Activated CD4-positive, alpha-beta memory T cell treated with anti-CD3 and anti-CD28 coated beads for 36 hours (primary cell): ENCODE data around the gene KAZN. TPM values are rescaled to one million over a fixed set of nuclear protein-coding genes. Genes with fewer than 3 reads are reported as not detected.

Experiments
- CTCF ChIA-PET: fragments of 350-600 bp; sonication (Branson Sonifier 250); formaldehyde crosslinking; loops from one replicate; lab custom pipeline; 2021; ENCODE audit warnings: antibody characterized with exemption, inconsistent platforms; lab: Charles Lee
- POLR2A ChIA-PET: fragments of 350-600 bp; sonication (Branson Sonifier 250); formaldehyde crosslinking; loops from one replicate; lab custom pipeline; 2021; ENCODE audit warnings: antibody characterized with exemption; lab: Charles Lee
- DNase-seq: peaks from one replicate; pipeline ENCODE4 v3.0.0-alpha.2; 2020
- H3K27ac Mint-ChIP-seq: one replicate; pipeline ENCODE4 v1.8.0; 2021; ENCODE audit warnings: mixed read lengths
- H3K27me3 Mint-ChIP-seq: one replicate; pipeline ENCODE4 v1.8.0; 2021; ENCODE audit warnings: mixed read lengths
- H3K36me3 Mint-ChIP-seq: one replicate; pipeline ENCODE4 v1.8.0; 2021; ENCODE audit warnings: mixed read lengths
- H3K4me1 Mint-ChIP-seq: one replicate; pipeline ENCODE4 v1.8.0; 2021; ENCODE audit warnings: low read depth, mixed read lengths
- H3K4me3 Mint-ChIP-seq: one replicate; pipeline ENCODE4 v1.8.0; 2021; ENCODE audit warnings: mild to moderate bottlenecking, mixed read lengths
- H3K9me3 Mint-ChIP-seq: one replicate; pipeline ENCODE4 v1.8.0; 2021; ENCODE audit warnings: mixed read lengths
- intact Hi-C: fragments of 100-400 bp; cut with micrococcal nuclease; formaldehyde crosslinking; loops from one replicate; pipeline ENCODE4 v1.15.1; 2023
- total RNA-seq, 2 experiments: library from RNA; stranded (reverse); gene quantifications; one replicate each; pipeline ENCODE4 v1.2.3, GENCODE V29; 2021

KAZN gene
- total RNA-seq, 2 experiments from 2014 or later, result 0.31 to 0.33 TPM

- no peak overlapping the region for H3K4me3 Mint-ChIP-seq
- no peak overlapping the region for H3K27ac Mint-ChIP-seq
- no peaks in the 10 kb centered on the region for H3K4me1 Mint-ChIP-seq
- CTCF ChIA-PET, result no interaction called here
- no peak for DNase-seq
- H3K9me3 Mint-ChIP-seq, result no peaks in the 10 kb centered on the region
- H3K36me3 Mint-ChIP-seq, result no peaks in the 10 kb centered on the region
- H3K27me3 Mint-ChIP-seq, result peaks cover 1% of the 10 kb centered on the region
- intact Hi-C loops, result no loop called here
- POLR2A ChIA-PET, result no interaction called here
These were observed 149.7 kb downstream of the KAZN start for GRCh38 chr1:14748151-14748550.

- intact Hi-C loops, result no loop called here
- Mint-ChIP-seq H3K36me3 (no peaks in the 10 kb centered on the region), H3K9me3 (no peaks in the 10 kb centered on the region), H3K4me3 (no peak overlapping the region), H3K27ac (no peak overlapping the region), H3K27me3 (peaks cover 1% of the 10 kb centered on the region), H3K4me1 (no peaks in the 10 kb centered on the region)
- CTCF ChIA-PET, result no interaction called here
- POLR2A ChIA-PET, result no interaction called here
- no peak for DNase-seq
These were observed 150.5 kb downstream of the KAZN start for GRCh38 chr1:14748977-14749376.

DNA sequence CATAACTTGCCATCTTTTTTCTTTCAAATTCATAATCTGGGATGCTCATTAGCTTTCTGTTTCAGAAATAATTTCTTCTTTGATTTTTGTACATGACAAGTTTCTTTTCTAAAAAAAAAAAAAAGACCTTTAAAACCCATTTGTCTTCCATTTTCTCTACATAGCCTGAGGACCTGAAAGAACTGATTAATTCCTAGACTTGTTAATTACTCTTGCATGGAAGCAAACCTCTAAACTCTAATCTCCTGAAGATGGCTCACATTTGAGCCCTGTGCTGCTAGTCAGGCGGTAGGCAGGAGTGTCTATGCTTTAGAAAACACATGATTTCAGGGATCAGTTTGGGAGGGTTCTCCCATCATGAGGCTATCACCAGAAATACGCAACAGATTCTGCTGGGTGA is 152.0 kb downstream of the KAZN start:
- no peak for DNase-seq
- ChIA-PET CTCF (interaction anchor here (1.0 kb wide), 1 partner anchor 29 kb away, joined by 3 read pairs; no protein-coding TSS in a partner anchor), POLR2A (no interaction called here)
- Mint-ChIP-seq H3K36me3 (no peaks in the 10 kb centered on the region), H3K9me3 (no peaks in the 10 kb centered on the region), H3K4me3 (no peak overlapping the region), H3K4me1 (no peaks in the 10 kb centered on the region), H3K27me3 (peaks cover 1% of the 10 kb centered on the region), H3K27ac (no peak overlapping the region)
- intact Hi-C loops, result no loop called here

DNA sequence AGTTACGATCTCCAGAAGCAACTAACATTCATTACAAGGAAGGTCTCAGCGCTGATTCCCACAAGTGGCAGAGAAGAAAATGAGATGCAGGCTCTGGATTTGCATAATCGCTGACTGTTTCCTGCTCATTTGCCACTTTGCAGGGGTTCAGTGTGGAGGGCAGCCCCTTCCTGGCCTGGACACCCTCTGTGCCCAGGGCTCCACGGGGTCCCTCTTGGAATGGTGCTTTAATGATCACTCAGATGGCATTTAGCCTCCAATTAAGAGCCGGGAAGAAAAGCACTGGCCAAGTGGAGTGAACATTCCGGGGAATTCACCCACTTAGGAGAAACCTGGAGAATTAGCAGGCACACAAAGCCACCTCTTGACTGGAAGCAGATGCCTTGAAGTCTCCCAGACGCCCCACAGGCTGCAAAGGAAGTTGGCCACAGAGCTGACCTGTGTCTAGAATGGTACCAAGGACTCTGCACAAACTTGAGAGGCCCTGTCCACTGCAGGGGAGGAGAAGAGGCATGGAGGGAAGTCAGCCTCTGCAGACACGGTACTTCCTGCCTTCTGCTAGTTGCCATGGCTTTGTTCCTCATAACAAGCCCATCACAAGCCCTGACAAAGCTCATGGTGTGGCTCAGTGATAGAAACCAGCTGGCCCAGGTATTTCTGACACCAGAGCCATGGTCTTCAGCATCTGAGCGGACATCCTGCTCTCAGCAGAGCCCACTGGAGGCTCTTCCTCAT is 157.2 kb downstream of the KAZN start:
- H3K36me3 Mint-ChIP-seq, result no peaks in the 10 kb centered on the region
- ChIA-PET CTCF (no interaction called here), POLR2A (no interaction called here)
- H3K27ac Mint-ChIP-seq, result no peak overlapping the region
- peaks cover 2% of the 10 kb centered on the region for H3K27me3 Mint-ChIP-seq
- H3K4me3 Mint-ChIP-seq, result no peak overlapping the region
- no peaks in the 10 kb centered on the region for H3K4me1 Mint-ChIP-seq
- DNase-seq, result no peak
- intact Hi-C loops, result no loop called here
- no peaks in the 10 kb centered on the region for H3K9me3 Mint-ChIP-seq

DNA sequence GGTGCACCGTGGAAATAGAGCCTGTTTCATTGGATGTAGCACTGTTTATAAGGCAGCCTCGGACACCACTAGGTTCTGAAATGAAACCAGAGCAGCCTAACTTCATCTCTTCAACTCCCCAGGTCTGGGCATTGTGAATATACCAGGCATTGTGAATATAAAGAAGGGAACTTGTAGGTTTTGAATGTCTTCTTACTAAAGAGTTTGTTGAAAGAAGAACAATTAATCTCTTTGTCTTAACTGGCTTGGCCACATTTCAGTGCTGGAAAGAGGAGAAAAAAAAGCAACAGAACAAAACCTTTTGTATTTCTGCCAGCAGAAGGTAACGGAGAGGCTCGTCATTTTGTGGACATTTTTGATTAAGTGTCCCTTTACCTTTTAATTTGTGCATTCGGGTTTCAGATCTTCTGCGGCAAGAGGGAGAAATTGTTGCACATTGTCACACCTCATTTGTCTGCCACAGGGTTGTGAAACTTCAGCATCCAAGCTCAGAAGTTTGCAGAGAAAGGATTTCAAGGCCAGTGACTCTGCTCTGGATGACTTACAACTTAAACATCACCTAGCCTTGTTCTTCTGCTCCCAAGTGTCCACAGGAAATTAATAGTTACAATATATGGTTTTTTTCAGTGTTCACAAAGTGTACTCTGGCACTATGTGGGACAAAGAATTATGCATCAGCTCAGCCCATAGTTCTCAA is 158.3 kb downstream of the KAZN start:
- H3K9me3 Mint-ChIP-seq, result no peaks in the 10 kb centered on the region
- DNase-seq, result no peak
- intact Hi-C loops, result no loop called here
- H3K27me3 Mint-ChIP-seq, result peaks cover 7% of the 10 kb centered on the region
- ChIA-PET POLR2A (no interaction called here), CTCF (no interaction called here)
- H3K4me3 Mint-ChIP-seq, result no peak overlapping the region
- H3K27ac Mint-ChIP-seq, result no peak overlapping the region
- H3K4me1 Mint-ChIP-seq, result no peaks in the 10 kb centered on the region
- H3K36me3 Mint-ChIP-seq, result no peaks in the 10 kb centered on the region

DNA sequence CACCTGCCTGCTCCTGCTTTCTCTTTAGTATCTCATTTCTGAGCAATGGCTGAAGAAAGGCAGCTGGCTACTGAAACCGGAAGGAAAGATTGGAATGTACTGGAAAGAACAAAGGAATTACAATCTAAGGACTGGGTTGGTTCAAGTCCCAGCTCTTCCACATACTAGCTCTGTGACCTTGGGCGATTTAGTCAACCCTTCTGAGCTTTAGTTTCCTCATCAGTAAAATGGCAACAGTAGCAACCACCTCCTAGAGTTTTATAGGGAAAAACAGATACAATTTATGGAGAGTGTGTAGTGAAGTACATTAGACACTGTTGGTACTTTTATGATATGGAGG is 158.8 kb downstream of the KAZN start:
- CTCF ChIA-PET, result no interaction called here
- H3K36me3 Mint-ChIP-seq, result no peaks in the 10 kb centered on the region
- no peaks in the 10 kb centered on the region for H3K4me1 Mint-ChIP-seq
- intact Hi-C loops, result no loop called here
- no peaks in the 10 kb centered on the region for H3K9me3 Mint-ChIP-seq
- H3K27ac Mint-ChIP-seq, result no peak overlapping the region
- POLR2A ChIA-PET, result no interaction called here
- H3K4me3 Mint-ChIP-seq, result no peak overlapping the region
- DNase-seq, result no peak
- H3K27me3 Mint-ChIP-seq, result peaks cover 8% of the 10 kb centered on the region

DNA sequence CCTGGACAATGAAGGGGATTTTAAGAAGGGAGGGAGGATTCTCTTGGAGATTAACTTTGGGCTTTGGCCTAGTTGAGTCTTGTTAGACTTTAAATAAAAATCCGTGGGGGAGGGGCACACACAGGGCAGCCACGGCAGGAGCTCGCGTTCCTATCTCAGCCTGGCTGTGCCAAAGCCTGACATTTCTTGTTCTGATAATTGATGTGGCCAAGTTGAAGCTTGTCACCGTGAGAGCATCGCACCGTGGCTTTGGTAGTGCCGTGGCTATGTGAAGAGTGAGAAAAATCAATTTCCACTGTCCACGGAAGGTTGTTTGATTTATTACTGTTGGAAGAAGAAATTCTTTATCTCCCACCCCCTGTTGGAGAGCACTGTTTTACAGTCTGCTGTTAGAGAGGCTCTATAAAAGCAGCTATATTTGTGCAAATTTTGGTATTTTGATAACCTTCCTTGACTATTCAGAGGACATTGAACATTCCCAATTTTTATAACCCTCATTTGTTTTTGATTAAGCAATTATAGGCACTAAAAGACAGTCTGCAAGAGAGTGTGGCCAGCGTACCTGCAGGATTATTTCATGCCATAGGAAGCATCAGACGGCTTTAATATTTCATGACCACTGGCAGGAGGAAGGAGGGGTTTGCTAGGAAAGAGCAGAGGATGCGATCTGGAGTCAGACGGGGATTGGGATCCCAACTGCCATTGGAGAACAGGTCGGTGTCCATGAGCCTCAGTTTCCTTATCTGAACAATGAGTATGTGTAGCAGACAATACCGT is 160.7 kb downstream of the KAZN start:
- no peak overlapping the region for H3K4me3 Mint-ChIP-seq
- intact Hi-C loops, result no loop called here
- H3K27ac Mint-ChIP-seq, result no peak overlapping the region
- H3K36me3 Mint-ChIP-seq, result no peaks in the 10 kb centered on the region
- H3K27me3 Mint-ChIP-seq, result peaks cover 8% of the 10 kb centered on the region
- POLR2A ChIA-PET, result interaction anchor here (0.7 kb wide), 1 partner anchor 408 kb away, joined by 6 read pairs; no protein-coding TSS in a partner anchor
- CTCF ChIA-PET, result no interaction called here
- DNase-seq, result no peak
- no peaks in the 10 kb centered on the region for H3K9me3 Mint-ChIP-seq
- no peaks in the 10 kb centered on the region for H3K4me1 Mint-ChIP-seq

DNA sequence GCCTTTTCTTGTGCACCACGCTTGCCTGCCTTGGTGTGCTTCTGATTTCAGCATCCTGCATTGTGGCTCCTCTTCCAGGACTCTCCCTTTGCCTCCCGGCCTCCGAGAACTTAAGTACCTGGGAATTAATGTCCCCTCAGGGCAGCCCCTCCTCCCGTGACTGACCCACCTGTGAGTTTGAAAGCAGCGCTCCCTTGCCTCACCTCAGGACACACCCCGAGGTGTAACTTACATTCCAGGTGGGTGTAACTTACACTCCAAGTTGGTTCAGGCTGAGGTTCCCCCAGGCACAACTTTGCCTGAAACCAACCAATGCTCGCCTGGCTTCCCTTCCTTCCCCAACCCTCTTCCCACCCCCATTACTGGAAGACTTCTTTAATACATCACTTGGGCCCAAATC is 161.4 kb downstream of the KAZN start:
- CTCF ChIA-PET, result no interaction called here
- POLR2A ChIA-PET, result no interaction called here
- intact Hi-C loops, result no loop called here
- Mint-ChIP-seq H3K4me3 (no peak overlapping the region), H3K4me1 (no peaks in the 10 kb centered on the region), H3K9me3 (no peaks in the 10 kb centered on the region), H3K27me3 (peaks cover 11% of the 10 kb centered on the region), H3K36me3 (no peaks in the 10 kb centered on the region), H3K27ac (no peak overlapping the region)
- DNase-seq, result no peak

DNA sequence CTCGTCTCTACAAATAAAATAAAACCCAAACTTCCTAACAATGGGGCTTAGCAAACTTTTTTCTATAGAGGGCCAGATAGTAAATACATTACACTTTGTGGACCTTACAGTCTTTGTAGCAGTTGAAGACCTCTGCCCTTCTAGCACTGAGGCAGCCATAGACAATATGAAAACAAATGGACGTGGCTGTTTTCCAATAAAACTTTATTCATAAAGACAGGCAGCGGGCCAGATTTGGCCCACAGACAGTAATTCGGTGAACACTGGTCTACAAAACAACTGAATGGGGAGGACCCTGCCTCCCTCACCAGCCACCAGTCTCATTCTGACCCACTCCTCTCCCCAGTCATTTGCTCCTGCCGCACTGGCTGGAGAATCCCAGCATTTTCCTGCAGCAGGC is 162.3 kb downstream of the KAZN start:
- Mint-ChIP-seq H3K4me3 (no peak overlapping the region), H3K27me3 (peaks cover 13% of the 10 kb centered on the region), H3K4me1 (no peaks in the 10 kb centered on the region), H3K9me3 (no peaks in the 10 kb centered on the region), H3K36me3 (no peaks in the 10 kb centered on the region), H3K27ac (no peak overlapping the region)
- no peak for DNase-seq
- intact Hi-C loops, result no loop called here
- ChIA-PET POLR2A (no interaction called here), CTCF (no interaction called here)

DNA sequence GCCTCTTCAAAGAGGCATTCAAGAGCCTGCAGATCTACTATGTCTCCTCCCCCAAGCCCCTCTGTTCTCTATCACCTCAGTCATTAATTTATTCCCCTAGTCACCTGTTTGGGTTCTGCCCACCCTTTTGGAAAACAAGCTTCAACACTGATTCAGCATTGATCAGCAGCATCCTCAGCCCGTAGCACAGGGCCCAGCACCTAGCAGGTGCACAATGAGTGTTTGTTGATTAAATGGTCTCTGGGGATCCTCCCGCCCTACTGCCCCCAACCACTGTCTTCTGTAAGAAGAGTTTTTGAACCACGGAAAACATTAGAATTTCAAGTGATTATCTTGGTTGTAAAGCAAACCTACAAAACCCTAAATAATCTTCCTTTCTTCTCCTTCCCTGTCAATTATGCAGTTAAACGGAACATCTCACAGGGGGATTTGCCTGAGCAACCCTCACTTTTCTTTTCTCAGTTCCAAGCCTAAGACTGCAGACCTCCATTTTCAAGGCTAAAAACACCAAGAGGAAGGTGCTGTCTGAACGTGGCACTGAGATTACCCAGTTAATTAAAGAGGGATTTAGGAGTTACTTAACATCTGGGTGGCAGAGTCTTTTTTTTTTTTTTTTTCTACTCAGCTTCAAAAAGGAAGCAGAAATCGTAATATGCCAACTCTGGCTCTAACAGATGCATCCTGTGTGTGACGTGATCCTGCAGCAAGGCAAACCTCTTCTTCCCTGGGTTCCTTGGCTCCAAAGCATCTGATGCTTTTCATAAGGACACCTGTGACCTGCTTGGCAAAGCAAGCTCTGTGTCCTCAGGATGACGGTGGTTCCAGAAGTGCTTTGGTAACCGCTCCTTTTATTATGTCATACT is 163.0 kb downstream of the KAZN start:
- CTCF ChIA-PET, result no interaction called here
- H3K4me3 Mint-ChIP-seq, result no peak overlapping the region
- intact Hi-C loops, result no loop called here
- POLR2A ChIA-PET, result no interaction called here
- no peaks in the 10 kb centered on the region for H3K4me1 Mint-ChIP-seq
- no peak for DNase-seq
- H3K9me3 Mint-ChIP-seq, result no peaks in the 10 kb centered on the region
- no peaks in the 10 kb centered on the region for H3K36me3 Mint-ChIP-seq
- H3K27ac Mint-ChIP-seq, result no peak overlapping the region
- H3K27me3 Mint-ChIP-seq, result peaks cover 13% of the 10 kb centered on the region

DNA sequence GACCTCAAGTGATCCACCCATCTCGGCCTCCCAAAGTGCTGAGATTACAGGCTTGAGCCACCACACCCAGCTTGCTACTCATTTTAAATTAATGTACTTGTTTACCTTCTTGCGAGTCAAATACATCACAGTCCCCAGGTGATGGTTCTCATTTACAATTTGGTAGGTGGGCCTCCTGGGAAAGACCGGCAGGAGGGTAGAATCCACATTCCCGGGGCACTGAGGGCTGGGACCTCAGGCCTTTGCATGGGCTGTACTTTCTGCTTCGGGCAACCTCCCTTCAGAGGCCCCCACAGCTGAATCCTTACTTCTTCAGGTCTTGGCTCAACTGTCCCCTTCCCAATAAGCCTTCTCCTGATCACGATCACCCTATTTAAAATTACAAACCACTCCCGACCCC is 165.5 kb downstream of the KAZN start:
- no peak overlapping the region for H3K4me3 Mint-ChIP-seq
- H3K9me3 Mint-ChIP-seq, result no peaks in the 10 kb centered on the region
- DNase-seq, result no peak
- H3K4me1 Mint-ChIP-seq, result no peaks in the 10 kb centered on the region
- H3K36me3 Mint-ChIP-seq, result no peaks in the 10 kb centered on the region
- intact Hi-C loops, result no loop called here
- H3K27me3 Mint-ChIP-seq, result peaks cover 11% of the 10 kb centered on the region
- no peak overlapping the region for H3K27ac Mint-ChIP-seq
- CTCF ChIA-PET, result no interaction called here
- POLR2A ChIA-PET, result no interaction called here

DNA sequence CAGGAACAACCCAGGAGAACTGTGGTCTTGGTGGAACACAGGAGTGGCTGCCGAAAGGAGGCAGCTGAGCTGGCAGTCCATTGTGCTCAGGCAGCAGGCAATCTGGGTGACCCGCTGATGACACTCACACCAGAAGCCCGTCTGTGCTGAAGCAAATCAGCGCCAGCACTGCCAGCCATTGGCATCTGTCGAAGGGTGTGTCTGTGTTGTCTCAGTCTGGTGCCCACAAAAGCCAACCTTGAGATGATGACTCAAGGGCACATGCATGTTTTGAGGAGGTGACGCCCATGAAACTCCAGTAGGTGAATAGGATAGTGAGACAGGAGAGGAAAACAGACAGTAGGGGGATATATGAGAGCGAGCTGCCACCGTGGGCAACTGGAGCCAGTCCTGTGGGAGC is 167.3 kb downstream of the KAZN start:
- intact Hi-C loops, result no loop called here
- no peak overlapping the region for H3K4me3 Mint-ChIP-seq
- peaks cover 11% of the 10 kb centered on the region for H3K27me3 Mint-ChIP-seq
- no peaks in the 10 kb centered on the region for H3K36me3 Mint-ChIP-seq
- H3K9me3 Mint-ChIP-seq, result no peaks in the 10 kb centered on the region
- H3K27ac Mint-ChIP-seq, result no peak overlapping the region
- no peak for DNase-seq
- no peaks in the 10 kb centered on the region for H3K4me1 Mint-ChIP-seq
- CTCF ChIA-PET, result interaction anchor here (1.5 kb wide), 1 partner anchor 14 kb away, joined by 5 read pairs; no protein-coding TSS in a partner anchor
- POLR2A ChIA-PET, result no interaction called here
